Mesenteric fat pad (tissue), 1 donor: Measurements from ENCODE around the gene FAM180A. TPM values are rescaled to one million over a fixed set of nuclear protein-coding genes. Genes with fewer than 3 reads are reported as not detected.
"Not testable (repeated sequence)": the region's sequence is repeated elsewhere in the genome, so short reads cannot be mapped to it uniquely, and the experiment has no call there.

ENCODE experiments used
- DNase-seq: peaks from one replicate; pipeline ENCODE4 v3.0.0-alpha.2; 2020; ENCODE audit warnings: low spot score
- long read RNA-seq: library from polyadenylated mRNA; unstranded; transcript quantifications from one replicate; pipeline ENCODE4 v2.0.0, GENCODE V29; 2020
- total RNA-seq: library from RNA; stranded (reverse); fragmentation: NEBNext Ultra II Directional; extraction: Animal tissue kit (Norgen Biotek cat#: 25700); gene quantifications from one replicate; pipeline ENCODE4 v1.2.1, GENCODE V29; 2021
- donor health status: DM: yes; HTN: yes; CAD: no.

Gene FAM180A
- total RNA-seq, result 4.8 TPM
- long read RNA-seq, partial matches to known transcripts, result 0 of 5 reads
- long read RNA-seq, other reads (novel, unspliced or antisense), result 1 of 5 reads

- no peak for DNase-seq
Observed at GRCh38 chr7:135748770-135749169, at the start of gene FAM180A. Gene FAM180A (minus strand): TSS chr7:135748813. CDS start chr7:135748580, 233 bp downstream.

- no peak for DNase-seq
Observed at GRCh38 chr7:135798095-135798494, 49.5 kb upstream of the FAM180A start.

GRCh38 chr7:135795846-135796570 lies 47.4 kb upstream of the FAM180A start:
- no peak for DNase-seq

- DNase-seq, result no peak
Observed at GRCh38 chr7:135793841-135794240, 45.2 kb upstream of the FAM180A start.

- DNase-seq, result no peak
Observed at GRCh38 chr7:135792866-135793265, 44.3 kb upstream of the FAM180A start.

- DNase-seq, result no peak
Observed at GRCh38 chr7:135792363-135792668, 43.7 kb upstream of the FAM180A start.

- no peak for DNase-seq
Observed at GRCh38 chr7:135791543-135792362, 43.1 kb upstream of the FAM180A start.

- no peak for DNase-seq
Observed at GRCh38 chr7:135790371-135790977, 41.9 kb upstream of the FAM180A start.

- no peak for DNase-seq
Observed at GRCh38 chr7:135789956-135790355, 41.3 kb upstream of the FAM180A start.

- DNase-seq, result no peak
Observed at GRCh38 chr7:135789431-135789830, 40.8 kb upstream of the FAM180A start.

GRCh38 chr7:135786911-135787310 lies 38.3 kb upstream of the FAM180A start:
- no peak for DNase-seq

GRCh38 chr7:135785065-135785464 lies 36.5 kb upstream of the FAM180A start:
- no peak for DNase-seq

GRCh38 chr7:135784013-135784412 lies 35.4 kb upstream of the FAM180A start:
- no peak for DNase-seq

- no peak for DNase-seq
Observed at GRCh38 chr7:135782801-135783200, 34.2 kb upstream of the FAM180A start.

- DNase-seq, result no peak
Observed at GRCh38 chr7:135782377-135782776, 33.8 kb upstream of the FAM180A start.

- no peak for DNase-seq
Observed at GRCh38 chr7:135777626-135778398, 29.2 kb upstream of the FAM180A start.

- DNase-seq, result not testable (repeated sequence)
Observed at GRCh38 chr7:135775915-135776314, 27.3 kb upstream of the FAM180A start.

GRCh38 chr7:135775230-135775629 lies 26.6 kb upstream of the FAM180A start:
- no peak for DNase-seq

- no peak for DNase-seq
Observed at GRCh38 chr7:135774284-135774683, 25.7 kb upstream of the FAM180A start.

GRCh38 chr7:135773464-135773863 lies 24.9 kb upstream of the FAM180A start:
- DNase-seq, result no peak

- DNase-seq, result no peak
Observed at GRCh38 chr7:135772639-135773222, 24.1 kb upstream of the FAM180A start.
